Measurements from ENCODE around the gene CYP1B1. TPM values are rescaled to one million over a fixed set of nuclear protein-coding genes. Genes with fewer than 3 reads are reported as not detected.
A peak's percentile ranks its signal among the peaks of the same experiment; 100 is the strongest.

CYP1B1 gene
- total RNA-seq, 4 donors from 2014 or later, result 1.0 to 20.6 (median 12.8) TPM

- peak overlapping the region; percentile 46 to 83 (median 58) for H3K4me3 ChIP-seq
- H3K27me3 ChIP-seq, result peaks cover 0 to 55% (median 0%) of the 10 kb centered on the region in 4 donors
- no peaks in the 10 kb centered on the region for H3K36me3 ChIP-seq
- no peak for DNase-seq
- H3K9me3 ChIP-seq, result no peaks in the 10 kb centered on the region
- TF ChIP-seq CTCF (IDR thresholded peaks at IDR 0.05) (no peak), POLR2A (IDR thresholded peaks at IDR 0.05) (no peak)
- intact Hi-C loops (cut with DNase I), result no loop called here
- H3K27ac ChIP-seq, result peak overlapping the region; percentile 74 to 95 (median 87)
- WGBS, 2 donors, result 12 to 22% methylated on average over 11 to 12 of the region's 12 CpGs
- H3K4me1 ChIP-seq, result peaks cover 16 to 63% (median 30%) of the 10 kb centered on the region in 3 donors
Observed at GRCh38 chr2:38077431-38077769, 1.4 kb upstream of the CYP1B1 start.

- H3K9me3 ChIP-seq, result no peaks in the 10 kb centered on the region
- TF ChIP-seq CTCF (IDR thresholded peaks at IDR 0.05), result peak in 1 of 6 experiments; percentile 35
- TF ChIP-seq POLR2A (IDR thresholded peaks at IDR 0.05), result peak in 2 of 4 donors; percentile 37 to 69
- peaks cover 16 to 63% (median 30%) of the 10 kb centered on the region in 3 donors for H3K4me1 ChIP-seq
- intact Hi-C loops (cut with DNase I), result no loop called here
- H3K27ac ChIP-seq, result peak overlapping the region; percentile 74 to 95 (median 87)
- no peaks in the 10 kb centered on the region for H3K36me3 ChIP-seq
- WGBS, 2 donors, result no CpG with 5 or more reads among the region's 76 CpGs
- peaks cover 0 to 59% (median 0%) of the 10 kb centered on the region in 4 donors for H3K27me3 ChIP-seq
- H3K4me3 ChIP-seq, result peak overlapping the region; percentile 46 to 83 (median 58)
- no peak for DNase-seq
Observed at GRCh38 chr2:38076710-38077430, 919 bp upstream of the CYP1B1 start.

- Histone ChIP-seq H3K4me1 (peaks cover 16 to 63% (median 30%) of the 10 kb centered on the region in 3 donors), H3K27ac (peak overlapping the region; percentile 74 to 95 (median 87)), H3K36me3 (no peaks in the 10 kb centered on the region), H3K27me3 (peaks cover 0 to 59% (median 0%) of the 10 kb centered on the region in 4 donors), H3K9me3 (no peaks in the 10 kb centered on the region), H3K4me3 (peak overlapping the region; percentile 46 to 83 (median 58))
- peak; percentile 8 for DNase-seq
- WGBS, 2 donors, result 0% methylated on average over 2 to 10 of the region's 51 CpGs
- intact Hi-C loops (cut with DNase I), result no loop called here
- TF ChIP-seq CTCF (IDR thresholded peaks at IDR 0.05) (peak in 3 of 6 experiments; percentile 31 to 54 (median 45)), POLR2A (IDR thresholded peaks at IDR 0.05) (peak in 1 of 4 donors; percentile 35)
Observed at GRCh38 chr2:38076152-38076709, 280 bp upstream of the CYP1B1 start.

- 27 to 50% methylated on average over 2 to 15 of the region's 82 CpGs for WGBS, 2 donors
- Histone ChIP-seq H3K4me3 (peak overlapping the region; percentile 46 to 83 (median 58)), H3K9me3 (no peaks in the 10 kb centered on the region), H3K4me1 (peaks cover 16 to 62% (median 30%) of the 10 kb centered on the region in 3 donors), H3K27me3 (peaks cover 0 to 59% (median 0%) of the 10 kb centered on the region in 4 donors), H3K27ac (peak overlapping the region in 3 of 4 donors; percentile 74 to 95 (median 92)), H3K36me3 (no peaks in the 10 kb centered on the region)
- TF ChIP-seq POLR2A (IDR thresholded peaks at IDR 0.05) (no peak), CTCF (IDR thresholded peaks at IDR 0.05) (no peak)
- DNase-seq, result no peak
- intact Hi-C loops (cut with DNase I), result no loop called here
Observed at GRCh38 chr2:38074764-38075506, 1.0 kb downstream of the CYP1B1 start.

Measured in esophagus squamous epithelium (tissue), 5 donors.